ENCODE results near the gene CD46. TPM values are rescaled to one million over a fixed set of nuclear protein-coding genes. Genes with fewer than 3 reads are reported as not detected.

Gene CD46
- total RNA-seq, 1 experiment from 2014 or later: 91.4 TPM

DNA sequence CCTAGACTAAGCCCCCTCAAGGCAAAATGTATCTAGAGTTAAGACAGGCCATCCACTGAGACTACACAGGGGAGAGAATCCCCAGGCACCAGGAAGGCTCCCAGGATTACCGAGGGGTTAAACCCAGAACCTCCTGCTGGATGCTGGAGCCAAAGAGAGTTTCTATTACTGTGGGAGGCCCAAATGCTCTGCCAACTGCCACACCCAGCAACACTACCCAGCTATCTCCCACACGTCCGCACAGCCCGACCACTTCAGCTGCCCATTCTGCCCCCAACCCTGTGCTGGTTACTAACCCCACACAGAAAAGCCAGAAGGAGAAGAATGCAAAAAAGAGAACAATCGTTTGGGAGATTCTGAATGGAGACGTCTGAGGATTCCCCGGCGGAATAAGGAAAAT is 63.6 kb downstream of the CD46 start:
- CTCF ChIA-PET: no interaction called here
- H3K27ac ChIP-seq (ENCODE audit: low read depth, low read length, poor library complexity, severe bottlenecking): no peak overlapping the region
- intact Hi-C loops (cut with micrococcal nuclease; ENCODE audit: unreplicated experiment): no loop called here

DNA sequence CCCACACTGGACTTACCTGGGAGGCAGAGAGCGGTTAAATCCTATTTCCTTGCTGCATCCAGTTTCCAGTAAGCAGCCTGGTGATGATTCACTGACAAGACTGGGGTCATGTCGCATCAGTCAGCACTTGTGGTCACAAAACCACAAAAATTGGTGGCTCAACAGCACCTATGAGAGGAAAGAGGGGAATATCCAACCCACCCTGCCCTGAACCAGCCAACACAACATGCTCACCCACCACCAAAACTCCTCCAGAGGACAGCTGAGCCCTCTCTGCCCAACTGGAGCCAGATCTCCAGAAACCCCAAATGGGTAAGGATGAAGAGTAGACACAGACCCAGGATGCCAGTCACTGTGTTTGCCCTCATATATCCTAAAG is 64.0 kb downstream of the CD46 start:
- ChIA-PET CTCF (no interaction called here), POLR2A (ENCODE audit: low non-redundant PET) (no interaction called here)
- H3K36me3 ChIP-seq (ENCODE audit: insufficient read depth, low read length, poor library complexity, severe bottlenecking): no peaks in the 10 kb centered on the region
- BruUV-seq (replicated peaks): no TSS peak
- intact Hi-C loops (cut with micrococcal nuclease; ENCODE audit: unreplicated experiment): no loop called here
- DNase-seq (ENCODE audit: low spot score): no peak
- TF ChIP-seq, protein P1, sequence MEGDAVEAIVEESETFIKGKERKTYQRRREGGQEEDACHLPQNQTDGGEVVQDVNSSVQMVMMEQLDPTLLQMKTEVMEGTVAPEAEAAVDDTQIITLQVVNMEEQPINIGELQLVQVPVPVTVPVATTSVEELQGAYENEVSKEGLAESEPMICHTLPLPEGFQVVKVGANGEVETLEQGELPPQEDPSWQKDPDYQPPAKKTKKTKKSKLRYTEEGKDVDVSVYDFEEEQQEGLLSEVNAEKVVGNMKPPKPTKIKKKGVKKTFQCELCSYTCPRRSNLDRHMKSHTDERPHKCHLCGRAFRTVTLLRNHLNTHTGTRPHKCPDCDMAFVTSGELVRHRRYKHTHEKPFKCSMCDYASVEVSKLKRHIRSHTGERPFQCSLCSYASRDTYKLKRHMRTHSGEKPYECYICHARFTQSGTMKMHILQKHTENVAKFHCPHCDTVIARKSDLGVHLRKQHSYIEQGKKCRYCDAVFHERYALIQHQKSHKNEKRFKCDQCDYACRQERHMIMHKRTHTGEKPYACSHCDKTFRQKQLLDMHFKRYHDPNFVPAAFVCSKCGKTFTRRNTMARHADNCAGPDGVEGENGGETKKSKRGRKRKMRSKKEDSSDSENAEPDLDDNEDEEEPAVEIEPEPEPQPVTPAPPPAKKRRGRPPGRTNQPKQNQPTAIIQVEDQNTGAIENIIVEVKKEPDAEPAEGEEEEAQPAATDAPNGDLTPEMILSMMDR (conservative IDR thresholded peaks at IDR 0.05; ENCODE audit: low read depth, low read length): no peak
- no peak for TF ChIP-seq EZH2 (IDR thresholded peaks at IDR 0.05; ENCODE audit: borderline replicate concordance, low read depth, low read length, poor library complexity, severe bottlenecking)
- no peaks in the 10 kb centered on the region for H3K9me3 ChIP-seq (ENCODE audit: low read depth, low read length, poor library complexity, severe bottlenecking)
- H3K27ac ChIP-seq (ENCODE audit: low read depth, low read length, poor library complexity, severe bottlenecking): no peak overlapping the region
- no peaks in the 10 kb centered on the region for H3K27me3 ChIP-seq (replicated peaks; ENCODE audit: insufficient read depth, low read depth, low read length, poor library complexity)
- no peak overlapping the region for H3K4me3 ChIP-seq (ENCODE audit: low read depth, low read length, poor library complexity, severe bottlenecking)
- no peaks in the 10 kb centered on the region for H3K4me1 ChIP-seq (ENCODE audit: insufficient read depth, low read length, poor library complexity, severe bottlenecking)

More for the DNA sequence above, 63.6 kb downstream of the CD46 start:
- H3K27me3 ChIP-seq (replicated peaks; ENCODE audit: insufficient read depth, low read depth, low read length, poor library complexity): no peaks in the 10 kb centered on the region
- H3K4me3 ChIP-seq (ENCODE audit: low read depth, low read length, poor library complexity, severe bottlenecking): no peak overlapping the region
- no peak for DNase-seq (ENCODE audit: low spot score)
- H3K4me1 ChIP-seq (ENCODE audit: insufficient read depth, low read length, poor library complexity, severe bottlenecking): no peaks in the 10 kb centered on the region
- no TSS peak for BruUV-seq (replicated peaks)
- H3K9me3 ChIP-seq (ENCODE audit: low read depth, low read length, poor library complexity, severe bottlenecking): no peaks in the 10 kb centered on the region
- H3K36me3 ChIP-seq (ENCODE audit: insufficient read depth, low read length, poor library complexity, severe bottlenecking): no peaks in the 10 kb centered on the region
- POLR2A ChIA-PET (ENCODE audit: low non-redundant PET): no interaction called here
- no peak for TF ChIP-seq EZH2 (IDR thresholded peaks at IDR 0.05; ENCODE audit: borderline replicate concordance, low read depth, low read length, poor library complexity, severe bottlenecking)
- TF ChIP-seq, protein P1 (conservative IDR thresholded peaks at IDR 0.05; ENCODE audit: low read depth, low read length): no peak

DNA sequence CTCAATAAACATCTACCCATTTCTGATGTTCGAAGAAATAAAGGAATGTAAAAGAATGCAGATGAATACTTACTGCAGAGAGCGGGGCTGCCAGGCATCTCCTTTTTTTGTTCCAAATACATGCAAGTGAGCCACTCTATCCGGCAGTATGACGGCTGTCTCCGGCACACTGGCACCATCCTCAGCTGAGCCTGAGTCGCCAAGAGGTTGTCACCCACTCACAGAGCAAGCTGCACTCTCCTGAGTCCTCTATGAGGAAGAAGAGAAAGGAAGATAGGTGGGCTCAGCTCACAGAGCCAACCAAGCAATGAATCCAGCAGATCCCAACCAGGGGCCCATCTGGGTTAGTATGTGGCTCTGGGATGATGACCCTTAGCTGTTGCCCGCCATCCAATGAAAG is 65.3 kb downstream of the CD46 start:
- no peak overlapping the region for H3K27ac ChIP-seq (ENCODE audit: low read depth, low read length, poor library complexity, severe bottlenecking)
- TF ChIP-seq, protein P1 (conservative IDR thresholded peaks at IDR 0.05; ENCODE audit: low read depth, low read length): no peak
- TF ChIP-seq EZH2 (IDR thresholded peaks at IDR 0.05; ENCODE audit: borderline replicate concordance, low read depth, low read length, poor library complexity, severe bottlenecking): no peak
- ChIA-PET POLR2A (ENCODE audit: low non-redundant PET) (no interaction called here), CTCF (no interaction called here)
- no TSS peak for BruUV-seq (replicated peaks)
- H3K4me3 ChIP-seq (ENCODE audit: low read depth, low read length, poor library complexity, severe bottlenecking): no peak overlapping the region
- H3K4me1 ChIP-seq (ENCODE audit: insufficient read depth, low read length, poor library complexity, severe bottlenecking): no peaks in the 10 kb centered on the region
- DNase-seq (ENCODE audit: low spot score): no peak
- H3K36me3 ChIP-seq (ENCODE audit: insufficient read depth, low read length, poor library complexity, severe bottlenecking): no peaks in the 10 kb centered on the region
- H3K9me3 ChIP-seq (ENCODE audit: low read depth, low read length, poor library complexity, severe bottlenecking): no peaks in the 10 kb centered on the region
- no peaks in the 10 kb centered on the region for H3K27me3 ChIP-seq (replicated peaks; ENCODE audit: insufficient read depth, low read depth, low read length, poor library complexity)
- intact Hi-C loops (cut with micrococcal nuclease; ENCODE audit: unreplicated experiment): no loop called here
